ENCODE measurements around the gene CDH9.
"Not testable (repeated sequence)": the region's sequence is repeated elsewhere in the genome, so short reads cannot be mapped to it uniquely, and the experiment has no call there.

CDH9 gene

DNA sequence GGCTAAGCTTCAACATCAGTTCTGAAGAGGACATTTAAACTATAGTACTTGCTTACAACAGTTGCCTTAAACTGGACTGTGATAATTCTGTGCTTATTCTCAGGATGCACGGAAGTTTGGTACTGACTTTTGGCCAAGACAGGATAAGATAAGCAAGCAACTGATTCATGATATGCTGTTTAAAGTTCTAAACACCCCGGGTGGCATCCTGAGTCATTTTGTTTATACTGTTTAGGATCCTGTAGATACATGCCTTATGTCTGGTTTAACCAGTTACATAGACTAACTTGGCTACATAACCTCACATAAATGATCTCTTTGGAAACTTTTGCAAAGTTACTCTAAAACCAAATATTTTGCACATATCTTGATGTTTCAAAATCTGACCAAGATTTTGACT lies 95.9 kb downstream of the CDH9 start:
- DNase-seq, result no peak

DNA sequence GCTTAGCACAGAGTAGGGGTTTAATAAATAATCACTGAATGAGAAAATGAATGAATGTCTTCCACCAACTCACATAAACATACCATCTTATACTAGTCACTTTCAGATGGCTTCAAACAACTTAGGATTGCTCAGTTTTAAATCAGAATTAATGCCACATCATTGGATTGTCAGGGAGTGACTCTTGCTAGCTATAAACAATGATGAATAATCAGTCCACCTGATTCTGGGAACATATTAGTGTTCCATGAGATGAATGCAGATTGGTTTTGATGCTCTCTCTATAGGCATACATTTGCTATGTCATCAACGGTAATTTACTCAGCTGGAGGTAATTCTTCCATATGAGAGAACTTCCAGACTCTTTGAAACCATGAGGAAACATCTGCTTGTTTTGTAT lies 97.4 kb downstream of the CDH9 start:
- no peak for DNase-seq

DNA sequence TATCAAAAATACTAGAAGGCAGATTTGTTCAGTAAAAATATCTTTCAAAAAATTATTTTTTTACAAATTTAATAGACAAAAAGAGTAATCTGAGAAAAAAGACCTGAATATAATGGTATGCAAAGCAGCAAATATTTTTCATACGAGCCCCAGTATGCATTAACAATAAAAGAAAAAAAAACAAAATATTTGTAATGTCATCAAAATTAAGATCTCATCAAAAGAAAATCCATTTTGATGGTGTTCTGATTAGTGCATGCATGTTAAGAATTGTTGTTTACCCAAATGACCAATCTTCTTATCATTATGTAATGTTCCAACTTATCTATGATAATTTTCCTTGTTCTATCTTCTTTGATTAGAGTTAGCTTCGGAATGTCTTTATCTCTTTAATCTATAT lies 106.1 kb downstream of the CDH9 start:
- no peak for DNase-seq

DNA sequence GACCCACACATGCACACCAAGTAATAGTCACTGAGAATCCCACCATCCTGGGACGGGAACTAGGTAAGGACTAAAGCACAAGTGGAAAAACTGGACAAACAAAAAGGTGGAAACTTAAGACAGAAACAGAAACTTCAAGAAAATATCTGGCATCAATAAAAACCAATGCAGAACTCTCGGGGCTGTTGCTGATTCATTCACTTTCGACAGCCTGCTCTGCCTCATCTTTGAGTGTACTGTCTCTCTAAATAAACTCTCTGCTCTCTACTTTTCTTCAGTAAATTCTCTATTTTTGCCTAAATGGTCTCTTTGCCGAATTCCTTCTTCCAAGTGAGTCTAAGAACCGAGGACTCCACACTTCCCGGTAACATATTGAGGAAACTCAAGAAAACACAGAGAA lies 116.9 kb downstream of the CDH9 start:
- DNase-seq, result no peak

DNA sequence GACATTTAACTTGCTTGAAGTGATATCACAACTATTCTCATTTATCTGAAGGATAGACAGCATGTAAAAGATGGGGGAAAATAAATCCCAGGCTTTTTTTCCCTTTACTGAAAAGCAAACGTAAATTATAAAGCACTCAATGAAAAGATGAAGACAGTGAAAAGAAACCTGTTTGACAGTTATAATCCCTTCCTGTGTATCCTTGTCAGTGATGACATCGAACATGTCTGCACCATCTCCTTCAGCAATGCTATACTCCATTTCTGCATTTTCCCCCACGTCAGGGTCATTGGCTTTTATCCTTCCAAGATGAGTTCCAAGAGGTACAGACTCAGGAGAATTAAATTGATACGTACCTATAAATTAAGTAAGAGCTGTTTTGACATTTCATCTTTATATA lies 134.9 kb downstream of the CDH9 start:
- DNase-seq, result no peak

DNA sequence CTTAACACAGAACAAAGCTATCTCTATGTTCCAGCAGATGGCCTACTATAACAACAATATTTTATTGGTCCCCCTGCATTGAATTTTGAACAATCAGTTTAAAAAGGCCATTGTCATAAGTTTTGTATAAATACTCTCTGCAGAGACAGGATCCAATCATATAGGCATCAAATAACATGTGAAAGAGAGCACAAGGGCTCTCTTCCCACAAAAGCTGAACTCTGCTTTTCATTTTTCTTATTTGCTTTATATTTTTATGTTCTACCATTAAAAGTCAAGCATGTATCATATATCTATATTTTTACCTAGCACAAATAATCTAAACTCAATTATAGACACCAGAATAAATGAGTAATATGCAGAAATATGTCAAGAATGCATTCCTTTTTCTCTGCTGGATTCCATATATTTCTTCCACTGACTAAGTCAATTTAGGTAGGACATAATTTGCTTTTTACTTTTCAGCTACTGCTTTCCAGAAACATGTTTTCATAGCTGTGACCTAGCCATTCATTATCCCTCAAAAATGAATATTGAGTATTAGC lies 143.6 kb downstream of the CDH9 start:
- no peak for DNase-seq

DNA sequence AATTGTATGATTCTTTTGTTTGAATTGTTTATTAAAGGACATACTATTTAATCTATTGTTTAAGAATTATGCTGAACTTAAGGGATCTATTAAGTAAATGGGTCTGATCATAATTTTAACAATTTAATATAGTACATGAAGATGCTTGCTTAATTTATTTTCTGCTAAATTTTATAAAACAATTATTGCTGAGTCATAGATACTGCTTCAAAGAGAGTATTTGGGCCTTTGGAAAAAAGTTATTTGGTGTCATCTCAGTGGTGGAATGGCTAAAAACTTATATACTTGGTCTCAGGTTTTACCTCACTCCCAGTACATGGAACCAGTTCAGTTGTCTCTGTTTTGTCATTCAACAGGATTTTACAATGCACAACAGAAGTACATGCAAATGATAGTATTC lies 145.3 kb downstream of the CDH9 start:
- no peak for DNase-seq

DNA sequence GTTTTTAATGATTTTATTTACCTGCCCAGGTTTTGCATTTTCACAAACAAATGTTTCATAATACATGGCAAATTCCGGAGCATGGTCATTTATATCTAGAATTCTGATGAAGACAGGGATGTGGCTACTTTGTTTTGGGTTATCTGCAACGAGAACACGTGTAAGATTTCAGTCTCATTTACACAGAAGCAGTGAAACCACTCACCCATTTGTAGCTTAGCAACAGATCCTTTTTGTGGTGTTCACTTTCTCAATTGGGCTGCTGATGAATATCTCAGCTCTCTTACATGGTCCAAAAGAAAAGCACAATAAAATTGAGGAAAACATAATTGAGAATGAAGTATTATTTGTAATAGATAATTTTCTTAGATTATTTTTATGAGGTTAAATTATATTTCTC lies 148.6 kb downstream of the CDH9 start:
- no peak for DNase-seq

DNA sequence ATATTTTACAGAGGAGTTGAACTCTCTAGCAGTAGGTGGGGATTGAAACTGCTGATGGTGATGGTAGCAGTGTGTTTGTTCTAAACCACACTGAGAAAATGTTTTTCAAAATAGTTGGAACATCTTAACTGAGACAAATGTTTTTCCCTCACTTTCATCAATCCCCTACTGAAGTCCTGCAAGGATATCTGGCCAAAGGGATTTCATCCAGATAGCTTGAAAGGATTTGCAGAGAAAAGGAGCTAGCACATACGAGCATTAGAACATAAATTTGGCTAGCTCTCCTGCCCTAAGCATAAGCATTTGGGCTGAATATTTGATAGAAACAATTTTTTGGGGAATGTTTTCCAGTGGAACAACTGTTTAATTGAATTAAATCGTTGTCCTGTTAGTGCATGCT lies 153.9 kb downstream of the CDH9 start:
- DNase-seq, result no peak

DNA sequence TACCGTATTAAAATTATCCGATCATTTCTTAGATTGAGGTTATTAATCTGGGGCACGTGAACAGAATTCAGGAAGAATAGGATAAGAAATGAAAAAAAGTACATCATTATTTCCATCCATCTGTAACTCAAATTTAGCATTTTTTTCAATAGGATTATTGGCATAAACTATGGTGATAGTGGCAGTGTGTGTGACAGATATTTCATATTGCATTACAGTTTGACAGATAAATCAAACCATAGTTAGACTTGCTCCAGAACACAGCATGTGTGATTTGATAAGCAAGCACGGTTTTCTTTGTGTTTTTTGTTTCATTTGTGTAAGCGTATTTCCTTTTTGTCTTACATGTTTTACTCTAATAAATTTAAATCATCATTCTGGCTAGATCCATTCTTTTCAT lies 155.0 kb downstream of the CDH9 start:
- no peak for DNase-seq

DNA sequence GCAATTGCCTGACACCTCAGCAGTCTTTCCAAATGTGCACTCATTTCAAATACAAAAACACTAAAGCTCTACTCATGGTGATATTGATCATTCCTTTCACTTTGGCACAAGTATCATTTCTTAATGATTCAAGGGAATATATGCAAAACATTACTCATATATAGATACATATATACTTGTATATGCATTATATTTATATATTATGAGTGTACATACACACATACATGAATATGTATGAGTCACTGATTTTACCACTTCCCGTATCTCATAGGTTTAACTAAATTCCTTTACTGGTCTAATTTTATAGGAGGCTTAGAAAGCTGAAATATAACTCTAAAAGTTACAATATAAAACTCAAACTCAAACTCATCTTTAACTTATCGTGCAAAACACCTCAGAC lies 156.5 kb downstream of the CDH9 start:
- no peak for DNase-seq

DNA sequence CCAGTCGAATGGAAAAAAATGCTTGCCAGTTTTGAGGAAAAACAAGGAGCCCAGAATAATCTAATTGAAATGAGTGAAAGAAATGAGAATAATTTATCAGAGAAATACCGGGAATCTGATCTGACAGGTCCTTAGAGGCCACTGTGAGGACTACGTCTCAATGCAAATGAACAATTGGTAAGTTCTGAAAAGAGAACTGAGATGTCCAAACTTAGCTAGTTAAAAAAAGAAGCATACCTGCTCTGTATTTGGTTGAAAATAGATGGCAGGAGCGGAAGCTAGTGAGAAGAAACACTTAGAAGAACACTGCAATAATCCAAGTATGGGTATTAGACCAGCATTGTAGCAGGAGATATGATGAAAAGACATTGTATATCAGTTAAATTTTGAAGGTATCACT lies 161.2 kb downstream of the CDH9 start:
- DNase-seq, result no peak

DNA sequence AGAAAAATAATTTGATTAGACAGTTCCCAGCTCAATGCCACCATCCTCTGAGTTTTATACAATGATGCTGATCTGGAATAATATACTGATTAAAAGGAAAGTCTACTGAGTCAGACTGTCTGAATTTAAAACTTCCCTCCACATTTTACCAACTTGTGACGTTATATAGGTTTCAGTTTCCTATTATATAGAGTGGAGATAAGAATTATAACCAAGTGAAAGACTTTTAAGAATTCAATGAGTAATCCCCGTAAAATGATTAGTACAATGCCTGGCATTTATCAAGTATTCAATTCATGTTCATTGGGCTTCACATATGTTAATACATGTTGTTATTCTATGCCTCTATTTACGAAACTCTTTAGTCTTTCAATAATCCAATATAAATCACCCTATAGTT lies 166.0 kb downstream of the CDH9 start:
- no peak for DNase-seq

DNA sequence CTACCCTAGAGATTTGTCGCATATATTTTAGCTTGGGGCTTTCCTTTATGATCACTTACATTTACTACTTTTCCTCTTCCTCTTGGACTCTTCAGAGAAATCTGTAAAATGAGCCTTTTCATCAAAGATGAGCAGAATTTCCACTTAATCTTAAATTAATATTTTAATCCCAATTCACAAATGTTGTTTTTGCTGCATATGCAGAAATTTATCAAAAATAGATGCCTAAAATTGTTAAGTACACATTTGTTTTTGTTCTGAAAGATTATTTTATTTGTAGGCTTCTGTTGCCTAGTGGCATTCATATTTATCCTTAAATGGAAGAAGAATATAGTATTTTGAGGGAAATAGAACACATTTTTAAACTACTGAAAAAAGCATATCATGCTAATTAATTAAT lies 168.6 kb downstream of the CDH9 start:
- no peak for DNase-seq

DNA sequence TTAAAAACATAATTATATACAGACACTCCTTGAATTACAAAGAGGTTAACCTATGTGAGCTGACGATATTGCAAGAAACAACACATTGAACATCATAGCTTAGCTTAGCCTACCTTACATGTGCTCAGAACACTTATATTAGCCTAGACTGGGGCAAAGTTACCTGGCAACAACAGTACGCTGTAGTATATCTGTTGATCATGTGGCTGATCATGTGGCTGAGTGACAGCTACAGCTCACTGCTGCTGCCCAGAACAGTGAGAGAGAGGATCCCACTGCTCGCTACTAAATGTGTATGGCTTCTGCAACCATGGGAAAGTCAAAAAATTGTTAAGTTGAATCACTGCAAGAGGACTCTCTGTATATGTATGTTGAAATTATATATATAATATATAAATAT lies 169.9 kb downstream of the CDH9 start:
- DNase-seq, result no peak

DNA sequence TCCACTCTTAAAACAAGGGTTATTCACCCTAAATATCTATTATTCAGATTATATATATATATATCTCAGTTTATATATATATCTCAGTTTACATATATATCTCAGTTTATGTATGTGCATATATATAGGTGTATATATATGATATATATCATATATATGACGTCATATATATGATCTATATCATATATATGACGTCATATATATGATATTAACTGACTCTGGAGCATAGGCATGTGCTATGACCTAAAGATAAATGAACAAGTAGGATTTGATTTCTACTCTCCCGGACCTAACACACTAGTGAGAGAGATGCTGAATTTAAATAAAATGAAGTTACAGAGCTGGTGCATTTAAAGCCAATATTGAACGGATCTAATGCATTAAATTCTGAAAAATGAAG lies 174.3 kb downstream of the CDH9 start:
- no peak for DNase-seq

DNA sequence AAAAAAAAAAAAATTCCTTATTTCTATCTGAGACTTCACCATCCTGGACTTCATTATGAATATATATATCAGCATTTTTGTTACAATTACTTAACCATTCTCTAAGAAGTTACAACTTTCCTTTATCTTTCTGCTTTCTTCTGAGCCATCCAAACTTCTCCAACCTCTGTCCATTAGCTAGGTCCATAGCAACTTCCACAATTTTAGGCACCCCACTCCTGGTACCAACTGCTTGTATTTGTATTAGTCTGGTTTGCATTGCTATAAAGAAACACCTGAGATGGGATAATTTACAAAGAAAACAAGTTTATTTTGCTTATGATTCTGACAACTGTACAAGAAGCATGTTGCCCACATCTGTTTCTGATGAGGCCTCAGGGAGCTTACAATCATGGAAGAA lies 182.1 kb downstream of the CDH9 start:
- no peak for DNase-seq

DNA sequence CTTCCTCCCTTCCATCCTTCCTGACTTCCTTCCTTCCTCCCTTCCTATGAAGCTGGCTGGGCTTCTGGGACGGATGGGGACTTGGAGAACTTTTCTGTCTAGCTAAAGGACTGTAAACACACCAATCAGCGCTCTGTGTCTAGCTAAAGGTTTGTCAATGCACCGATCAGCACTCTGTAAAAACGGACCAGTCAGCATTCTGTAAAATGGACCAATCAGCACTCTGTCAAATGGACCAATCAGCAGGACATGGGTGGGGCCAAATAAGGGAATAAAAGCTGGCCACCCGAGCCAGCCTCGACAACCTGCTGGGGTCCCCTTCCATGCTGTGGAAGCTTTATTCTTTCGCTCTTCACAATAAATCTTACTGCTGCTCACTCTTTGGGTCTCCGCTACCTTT lies 185.9 kb downstream of the CDH9 start:
- DNase-seq, result not testable (repeated sequence)

DNA sequence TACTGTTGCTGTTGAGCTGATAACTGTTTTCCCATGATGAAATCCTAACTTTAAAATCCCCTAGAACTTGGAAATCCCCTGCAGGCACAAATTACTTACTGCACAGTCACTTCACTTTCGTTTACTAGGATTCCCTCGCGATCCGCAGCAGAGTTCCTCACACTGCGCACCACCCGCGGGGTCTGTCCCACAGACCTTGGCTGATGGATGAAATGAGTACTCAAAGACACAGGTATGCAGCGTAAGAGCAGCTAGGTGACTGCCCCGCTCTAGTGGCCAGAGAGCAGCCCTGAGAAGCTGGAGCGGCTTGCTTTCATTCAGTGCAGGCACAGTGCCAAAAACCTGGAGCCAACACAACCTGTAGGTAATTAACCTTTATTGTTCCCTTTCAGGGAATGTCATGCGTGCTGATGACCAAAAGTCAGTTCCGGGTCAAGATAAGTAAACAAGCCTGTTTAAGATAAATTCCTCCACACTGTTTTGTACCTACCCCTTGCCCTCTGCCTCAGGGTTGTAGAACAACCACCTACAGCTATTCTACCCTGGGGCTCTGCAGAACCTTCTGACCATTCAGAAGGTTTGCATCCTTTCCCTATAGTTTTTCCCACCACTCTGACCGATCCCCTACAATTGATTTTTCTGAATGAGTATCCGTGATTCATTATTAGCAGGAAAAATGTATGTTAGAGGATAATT lies 191.2 kb downstream of the CDH9 start:
- DNase-seq, result peak; percentile 84

DNA sequence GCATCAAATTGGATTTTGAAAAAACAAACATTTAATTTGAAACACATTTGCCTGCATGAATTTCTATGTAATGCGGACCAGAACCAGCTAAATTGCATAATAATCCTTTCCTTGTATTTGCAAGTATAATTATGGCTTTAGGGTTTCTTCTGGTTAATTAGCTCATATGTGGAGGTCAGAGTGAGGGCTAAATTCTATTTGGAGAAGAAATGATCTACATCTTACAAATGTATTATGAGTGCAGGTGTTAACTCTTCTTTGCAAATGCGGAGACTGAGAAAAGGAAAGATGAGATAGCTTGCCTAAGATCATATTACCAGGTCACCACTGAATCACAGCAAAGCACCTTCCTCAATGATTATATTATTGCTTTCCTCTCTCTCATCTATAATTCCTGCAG lies 194.7 kb downstream of the CDH9 start:
- no peak for DNase-seq

DNA sequence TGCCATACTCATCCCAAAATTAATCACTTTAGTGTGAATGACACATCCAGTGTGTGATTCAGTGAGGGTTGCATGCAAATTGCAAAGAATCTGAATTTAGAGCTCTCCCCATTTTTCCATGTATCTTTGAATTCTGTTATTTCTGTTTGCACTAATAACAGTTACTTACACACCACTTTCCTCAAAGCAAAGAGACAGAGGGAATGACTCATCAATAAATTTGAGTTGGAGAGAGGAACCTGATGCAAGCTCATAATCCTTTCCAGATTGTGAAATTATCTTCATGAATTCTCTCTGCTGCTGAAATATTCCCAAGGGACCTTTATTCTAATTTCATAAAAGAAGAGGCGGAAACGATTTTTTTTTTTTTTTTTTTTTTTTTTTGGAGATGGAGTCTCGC lies 204.8 kb downstream of the CDH9 start:
- no peak for DNase-seq

All from SHP77 treated with DMSO at 0.1 percent for 48 hours (cell line).